GM18505 (cell line): ENCODE results near the gene PIGT.

ENCODE experiments used
- ATAC-seq: cut with Tn5 transposase; IDR thresholded peaks from one replicate; pipeline ENCODE4 v1.9.1; 2021; ENCODE audit not compliant: unreplicated experiment
- POLR2A ChIP-seq: IDR thresholded peaks from 4 replicates; pipeline ENCODE4 v1.6.1; 2011; ENCODE audit warnings: borderline replicate concordance; ENCODE audit not compliant: insufficient read depth, insufficient read length; ENCODE audit errors: extremely low read depth

PIGT gene

DNA sequence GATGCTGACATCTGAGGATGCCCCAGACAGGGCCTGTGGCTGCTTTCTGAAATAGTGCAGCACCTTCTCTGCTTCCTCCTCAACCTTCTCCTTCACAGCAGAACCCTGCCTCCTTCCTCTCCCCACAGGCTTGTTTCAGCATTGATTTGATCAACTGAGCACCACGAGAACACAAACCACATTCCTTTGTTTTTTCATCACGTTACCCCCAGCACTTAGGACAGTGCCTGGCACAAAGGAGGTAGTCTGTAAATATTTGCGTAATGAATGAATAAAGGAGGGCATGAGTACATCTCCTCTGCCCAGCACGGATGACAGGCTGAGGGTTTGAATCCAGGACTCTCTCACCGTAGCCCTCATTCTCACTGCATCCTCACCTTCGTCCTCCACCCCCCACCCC is 32.3 kb downstream of the PIGT start:
- ATAC-seq = no peak
- no peak for TF ChIP-seq POLR2A

DNA sequence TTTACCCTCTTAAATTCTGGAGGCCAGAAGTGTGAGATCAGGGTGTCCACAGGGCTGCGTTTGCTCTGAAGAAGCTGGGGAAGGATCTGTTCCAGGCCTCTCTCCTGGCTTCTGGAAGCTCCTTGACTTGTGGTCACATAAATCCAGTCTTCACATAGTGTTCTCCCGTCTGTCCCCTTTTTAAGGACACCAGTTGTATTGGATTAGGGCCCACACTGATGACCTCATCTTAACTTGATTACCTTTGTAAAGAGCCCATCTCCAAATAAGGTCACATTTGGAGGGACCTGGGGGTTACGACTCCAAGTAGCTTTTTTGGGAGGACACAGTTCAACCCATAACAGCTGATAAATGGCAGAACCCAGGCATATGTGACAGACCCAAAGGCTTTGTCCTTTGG is 33.6 kb downstream of the PIGT start:
- no peak for ATAC-seq
- TF ChIP-seq POLR2A = no peak

DNA sequence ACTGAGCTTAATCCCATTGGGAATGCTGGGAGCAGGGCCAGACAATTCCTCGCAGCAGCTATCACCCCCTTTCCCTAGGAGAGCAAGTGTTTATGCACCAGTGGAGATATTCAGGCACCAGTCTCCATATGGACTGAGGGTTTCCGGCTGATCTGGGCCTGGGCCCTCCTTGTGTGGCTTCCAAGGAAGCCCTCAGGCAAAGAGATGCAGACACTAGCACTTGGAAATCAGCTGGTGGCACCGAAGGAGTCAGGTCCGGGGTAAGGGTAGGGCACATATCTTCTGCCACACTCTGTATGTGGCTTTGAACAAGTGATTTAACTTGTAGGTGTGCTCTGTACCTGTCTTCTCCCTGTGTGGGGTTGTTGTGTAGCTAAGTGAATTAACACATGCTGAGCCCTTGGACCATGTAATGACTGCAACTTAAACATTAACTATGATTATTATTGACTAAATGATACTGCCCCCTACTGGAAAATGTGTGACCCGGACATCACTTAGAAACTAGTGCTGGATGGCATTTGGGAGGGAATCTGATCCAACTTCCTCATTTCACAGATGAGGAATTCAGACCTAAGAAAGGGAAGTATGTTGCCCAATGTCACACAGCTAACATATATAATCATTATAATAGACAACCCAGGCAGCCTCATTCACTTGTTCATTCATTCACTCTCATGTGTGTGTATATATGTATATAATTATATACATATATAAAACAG is 34.3 kb downstream of the PIGT start:
- no peak for ATAC-seq
- TF ChIP-seq POLR2A = no peak

DNA sequence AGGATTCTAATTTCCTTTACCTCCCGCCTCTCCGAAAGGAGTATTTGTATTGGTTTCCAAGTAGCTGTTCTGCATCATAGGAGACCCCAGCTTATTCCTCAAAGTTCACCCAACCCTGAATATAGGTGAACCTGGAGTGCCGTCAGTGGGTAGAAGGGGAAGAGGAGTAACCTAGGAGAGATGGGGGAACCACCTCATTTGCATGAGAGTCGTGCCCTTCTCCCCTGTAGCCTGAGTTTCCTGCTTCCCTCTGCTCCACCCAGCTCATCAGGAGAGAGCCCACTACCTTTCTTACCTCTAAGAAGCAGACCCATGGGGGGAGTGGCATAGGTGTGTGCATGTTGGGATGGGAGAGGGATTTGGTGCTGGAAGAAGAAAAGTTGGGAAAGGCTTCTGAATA is 36.3 kb downstream of the PIGT start:
- no peak for ATAC-seq
- no peak for TF ChIP-seq POLR2A

DNA sequence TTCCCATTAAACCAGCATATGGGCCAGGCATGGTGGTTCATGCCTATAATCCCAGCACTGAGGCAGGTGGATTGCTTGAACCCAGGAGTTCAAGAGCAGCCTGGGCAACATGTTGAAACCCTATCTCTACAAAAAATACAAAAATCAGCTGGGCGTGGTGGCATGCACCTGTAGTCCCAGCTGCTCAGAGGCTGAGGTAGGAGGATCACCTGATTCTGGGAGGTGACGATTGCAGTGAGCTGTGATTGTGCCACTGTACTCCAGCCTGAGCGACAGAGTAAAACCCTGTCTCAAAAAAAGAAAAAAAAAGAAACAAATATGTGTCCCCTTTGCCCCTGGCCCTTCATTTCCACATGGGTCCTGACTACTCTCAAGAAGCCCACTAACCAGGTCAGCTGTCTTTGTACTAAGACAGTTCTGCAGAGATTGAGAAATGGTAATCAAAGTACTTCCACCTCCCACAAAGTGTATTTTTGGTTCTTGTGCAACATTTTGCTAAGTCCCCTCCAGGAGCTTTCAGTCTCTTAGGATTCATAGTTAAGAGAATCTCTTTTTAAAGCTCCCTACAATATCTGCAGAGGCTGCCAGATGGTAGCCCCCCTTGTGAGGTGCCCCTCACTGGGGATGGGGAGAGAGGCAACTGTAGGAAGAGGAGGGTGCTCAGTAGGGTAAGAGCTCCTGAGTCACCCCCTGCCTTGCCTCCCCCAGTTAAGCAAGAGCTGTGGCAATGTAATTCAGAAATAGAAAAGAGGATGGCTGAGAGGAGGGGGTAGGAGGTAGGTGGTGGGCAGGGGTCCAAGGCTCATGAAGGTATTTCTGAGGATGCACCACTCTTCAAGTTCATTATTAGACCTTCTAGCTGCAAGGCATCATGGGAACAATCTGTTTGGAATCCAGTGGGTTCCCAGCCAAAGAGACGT is 37.1 kb downstream of the PIGT start:
- ATAC-seq = no peak
- TF ChIP-seq POLR2A = no peak

DNA sequence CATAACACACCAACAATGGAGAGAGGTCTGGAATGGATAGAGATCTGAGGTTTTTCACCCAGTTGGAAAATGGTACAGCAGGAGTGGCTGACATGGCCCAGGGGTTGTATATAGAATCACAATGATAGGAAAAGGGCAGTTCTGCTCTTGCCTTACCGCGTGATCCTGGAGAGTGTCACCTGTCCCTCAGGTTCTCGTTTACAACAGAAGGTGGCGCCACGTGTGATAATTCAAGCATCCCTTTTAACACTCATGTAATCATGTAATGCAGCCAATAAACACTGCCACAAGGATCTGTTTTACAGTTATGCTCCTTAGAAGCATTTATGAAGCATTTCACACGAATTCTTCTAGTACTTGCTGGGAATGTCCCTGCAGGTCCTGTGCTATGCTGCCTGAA is 40.7 kb downstream of the PIGT start:
- TF ChIP-seq POLR2A = no peak
- no peak for ATAC-seq

DNA sequence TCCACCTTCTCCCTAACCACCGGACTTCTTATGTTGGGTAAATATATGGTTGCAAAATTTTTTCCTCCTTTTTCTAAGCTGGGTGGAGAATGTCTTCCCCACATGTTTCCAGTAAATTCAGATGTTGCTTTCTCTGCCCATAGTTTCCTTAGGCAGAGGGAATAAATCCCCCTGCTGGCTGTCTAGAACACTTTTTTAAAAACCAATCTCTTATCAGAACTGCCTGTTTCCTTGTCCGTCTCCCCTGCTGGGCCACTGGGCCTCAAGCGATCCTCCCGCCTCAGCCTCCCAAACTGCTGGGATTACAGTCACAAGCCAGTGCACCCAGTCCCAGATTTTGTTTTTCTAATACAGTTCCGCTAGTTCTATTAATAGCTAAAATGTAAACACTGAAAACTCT is 43.7 kb downstream of the PIGT start:
- no peak for TF ChIP-seq POLR2A
- ATAC-seq = no peak

DNA sequence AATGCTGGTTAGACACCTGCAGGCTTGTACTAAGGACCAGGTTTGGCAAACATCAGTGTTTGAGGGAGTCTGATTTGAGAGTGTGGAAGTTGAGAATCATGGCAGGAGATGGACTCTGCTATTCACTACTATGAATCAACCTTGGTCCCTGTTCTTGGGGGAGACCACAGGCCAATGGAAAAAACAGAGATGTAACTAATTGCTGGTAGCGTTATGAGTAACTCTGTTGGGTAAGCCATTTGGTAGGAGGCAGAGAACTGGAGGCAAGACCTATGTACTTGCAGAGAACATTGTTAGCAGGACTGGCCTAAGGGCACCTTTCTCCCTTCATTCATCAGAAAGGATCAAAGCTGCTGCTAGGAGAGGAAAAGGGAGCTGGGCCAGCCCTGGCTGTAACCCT is 45.3 kb downstream of the PIGT start:
- TF ChIP-seq POLR2A = no peak
- ATAC-seq = no peak

DNA sequence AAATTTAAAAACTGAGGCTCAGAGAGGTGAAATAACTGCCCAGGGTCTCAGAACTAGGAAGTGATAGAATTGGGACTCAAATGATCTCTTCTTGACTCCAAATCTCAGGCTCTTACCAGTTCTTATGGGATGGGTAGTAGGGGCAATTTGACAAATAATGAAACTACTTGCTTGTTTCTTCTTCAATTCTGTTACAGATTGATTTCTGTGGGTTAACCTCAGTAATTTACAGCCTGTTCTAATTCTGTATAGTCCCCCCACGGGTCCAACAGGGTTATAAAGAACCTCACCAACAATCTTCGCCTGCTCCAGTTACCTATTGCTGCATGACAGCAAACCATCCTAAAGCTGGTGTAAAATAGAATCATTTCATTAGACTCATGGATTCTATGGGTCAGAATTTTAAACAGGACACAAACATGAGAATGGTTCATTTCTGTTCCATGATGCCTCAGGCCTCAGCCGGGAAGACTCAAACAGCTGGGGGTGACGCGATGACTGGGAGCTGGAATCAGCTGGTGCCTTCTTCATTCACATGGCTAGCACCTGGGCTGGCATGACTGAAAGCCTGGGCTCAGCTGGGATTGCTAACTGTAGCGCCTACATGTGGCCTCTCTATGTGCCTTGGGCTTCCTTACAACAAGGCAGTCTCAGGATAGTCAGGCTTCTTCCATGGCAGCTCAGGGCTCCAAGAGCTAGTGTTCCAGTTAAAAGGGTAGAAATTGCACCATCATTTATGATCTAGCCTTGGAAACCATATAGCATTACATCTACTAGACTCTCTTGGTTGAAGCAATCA is 47.0 kb downstream of the PIGT start:
- no peak for ATAC-seq
- TF ChIP-seq POLR2A = no peak

DNA sequence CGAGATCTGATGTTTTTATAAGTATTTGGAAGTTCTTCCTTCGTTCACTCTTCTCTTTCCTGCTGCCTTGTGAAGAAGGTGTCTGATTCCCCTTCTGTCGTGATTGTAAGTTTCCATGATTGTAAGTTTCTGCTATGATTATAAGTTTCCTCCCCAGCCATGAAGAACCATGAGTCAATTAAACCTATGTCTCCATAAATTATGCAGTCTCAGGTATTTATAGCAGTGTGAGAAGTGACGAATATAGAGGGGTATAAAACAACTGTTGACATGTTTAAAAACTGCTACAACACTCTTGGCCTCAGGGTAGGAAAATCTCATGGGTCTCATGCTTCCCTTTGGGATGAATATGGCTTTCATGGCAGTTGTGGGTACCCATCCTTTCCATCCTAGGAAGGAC is 47.8 kb downstream of the PIGT start:
- ATAC-seq = no peak
- TF ChIP-seq POLR2A = no peak

DNA sequence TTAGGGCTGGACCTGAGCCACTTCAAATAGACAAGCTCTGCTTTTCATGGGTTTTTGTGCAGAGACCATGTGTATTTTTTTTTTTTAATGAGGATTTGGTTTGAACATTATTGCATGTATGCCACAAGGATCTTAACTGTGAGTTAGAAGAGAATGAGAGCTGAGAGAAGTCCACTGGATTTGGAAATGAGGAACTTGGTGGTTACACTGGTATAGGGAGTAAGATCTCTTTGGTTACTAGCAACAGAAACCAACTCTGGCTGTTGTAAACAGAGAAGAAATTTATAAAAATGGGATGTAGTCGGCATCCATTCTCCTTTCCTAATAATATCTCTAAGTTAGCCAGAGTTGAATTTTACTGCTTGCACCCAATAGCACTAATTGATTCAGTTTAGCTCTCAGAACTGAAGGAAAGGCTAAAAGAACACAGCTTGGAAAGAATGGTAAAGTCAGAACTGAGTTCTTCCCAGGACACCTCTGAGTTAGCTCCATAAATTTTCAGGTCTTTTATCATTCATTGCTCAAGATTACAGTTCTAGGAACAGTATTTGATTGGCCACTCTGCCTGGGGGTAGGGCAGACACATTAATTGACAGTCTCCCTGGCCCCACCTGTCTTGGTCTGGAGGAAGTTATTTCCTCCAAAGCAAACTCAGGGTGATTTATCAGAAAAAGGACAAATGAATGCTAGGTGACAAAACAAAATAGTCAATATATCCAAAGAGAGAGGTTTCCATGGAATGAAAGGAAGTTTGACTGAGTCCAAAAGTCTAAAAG is 49.7 kb downstream of the PIGT start:
- TF ChIP-seq POLR2A = no peak
- no peak for ATAC-seq

DNA sequence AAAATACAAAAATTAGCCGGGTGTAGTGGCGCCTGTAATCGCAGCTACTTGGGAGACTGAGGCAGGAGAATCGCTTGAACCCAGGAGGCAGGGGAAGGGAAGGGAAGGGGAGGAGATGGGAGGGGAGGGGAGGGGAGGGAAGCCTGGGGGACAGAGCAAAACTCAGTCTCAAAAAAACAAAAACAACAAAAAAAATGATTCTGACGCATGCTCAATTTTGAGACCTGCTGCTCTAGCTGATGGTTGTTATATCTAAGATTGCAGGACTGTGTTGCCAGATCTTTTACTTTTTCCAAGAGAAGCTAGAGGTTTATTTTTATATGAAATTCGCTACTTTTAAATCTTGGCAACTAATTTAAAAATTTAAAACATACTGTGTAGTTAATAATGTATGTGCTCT is 51.2 kb downstream of the PIGT start:
- ATAC-seq = no peak
- no peak for TF ChIP-seq POLR2A

DNA sequence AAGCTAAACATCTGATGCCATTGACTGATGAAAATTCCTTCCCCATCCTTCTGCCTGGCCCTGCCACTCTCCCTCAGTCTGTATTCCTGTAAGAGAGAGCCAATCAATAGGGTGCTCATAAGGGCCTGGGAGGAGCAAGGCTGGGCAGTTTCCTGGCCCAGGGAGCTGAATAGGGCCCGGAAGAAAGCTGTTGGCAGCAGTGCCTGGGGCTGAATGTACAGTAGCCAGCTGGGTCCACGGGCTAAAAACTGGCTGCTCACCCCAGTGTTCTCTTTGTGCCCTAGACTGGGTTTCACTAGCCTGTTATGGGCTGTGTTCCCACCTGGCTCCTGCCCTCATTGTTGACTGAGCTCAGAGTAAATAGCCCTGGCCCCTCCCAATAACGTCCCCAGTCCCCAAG is 51.9 kb downstream of the PIGT start:
- no peak for ATAC-seq
- no peak for TF ChIP-seq POLR2A
